Measurements from ENCODE around the gene CASKIN2. TPM values are rescaled to one million over a fixed set of nuclear protein-coding genes. Genes with fewer than 3 reads are reported as not detected.

CASKIN2 gene
- total RNA-seq, 1 donor from 2014 or later: 2.0 TPM

GRCh38 chr17:75503337-75503950 lies 11.9 kb downstream of the CASKIN2 start:
- no peaks in the 10 kb centered on the region for H3K9me3 Mint-ChIP-seq
- no peak overlapping the region for H3K27ac Mint-ChIP-seq
- DNase-seq (ENCODE audit: low spot score): no peak
- H3K27me3 Mint-ChIP-seq (ENCODE audit: insufficient read depth): no peaks in the 10 kb centered on the region
- no peaks in the 10 kb centered on the region for H3K36me3 Mint-ChIP-seq (ENCODE audit: low read depth)
- H3K4me3 Mint-ChIP-seq: no peak overlapping the region
- H3K4me1 Mint-ChIP-seq (ENCODE audit: low read depth): no peaks in the 10 kb centered on the region
- intact Hi-C loops (cut with micrococcal nuclease): no loop called here

- no peaks in the 10 kb centered on the region for H3K36me3 Mint-ChIP-seq (ENCODE audit: low read depth)
- DNase-seq (ENCODE audit: low spot score): no peak
- no peaks in the 10 kb centered on the region for H3K4me1 Mint-ChIP-seq (ENCODE audit: low read depth)
- intact Hi-C loops (cut with micrococcal nuclease): no loop called here
- no peak overlapping the region for H3K27ac Mint-ChIP-seq
- H3K4me3 Mint-ChIP-seq: no peak overlapping the region
- H3K27me3 Mint-ChIP-seq (ENCODE audit: insufficient read depth): no peaks in the 10 kb centered on the region
- no peaks in the 10 kb centered on the region for H3K9me3 Mint-ChIP-seq
Observed at GRCh38 chr17:75502721-75503329, 12.5 kb downstream of the CASKIN2 start.

DNA sequence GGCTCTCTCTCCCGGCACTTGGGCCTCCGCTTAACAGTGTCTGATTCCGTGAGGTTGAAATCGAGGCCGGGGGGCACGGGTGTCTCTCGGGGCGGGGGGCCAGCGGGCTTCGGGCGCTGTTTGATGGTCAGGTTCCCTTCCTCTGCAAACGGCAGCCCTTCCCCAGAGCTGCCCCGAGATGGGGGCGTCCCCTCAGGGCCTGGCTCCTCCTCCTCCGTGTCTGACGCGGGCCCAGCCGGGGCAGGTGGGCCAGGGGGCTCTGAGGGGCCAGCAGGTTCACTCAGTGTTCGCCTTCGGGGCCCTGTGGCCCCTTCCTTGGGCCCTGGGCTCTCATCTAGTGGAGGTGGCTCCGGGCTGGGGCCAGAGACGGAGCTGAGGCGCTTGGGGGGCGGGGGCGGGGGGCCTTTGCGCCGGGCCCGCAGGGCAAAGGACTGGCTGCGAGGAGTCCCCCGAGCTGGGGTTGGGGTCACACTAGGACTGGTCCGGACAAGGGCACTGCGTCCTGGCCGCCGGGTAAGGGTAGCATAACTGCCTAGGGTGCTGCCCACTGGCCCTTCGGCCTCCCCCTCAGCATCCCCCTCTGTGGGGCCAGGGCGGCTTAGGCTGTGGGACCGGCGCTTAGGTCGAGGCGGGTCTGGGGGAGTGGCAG lies 13.1 kb downstream of the CASKIN2 start:
- Mint-ChIP-seq H3K9me3 (no peaks in the 10 kb centered on the region), H3K27ac (no peak overlapping the region), H3K36me3 (ENCODE audit: low read depth) (peaks cover 3% of the 10 kb centered on the region), H3K4me3 (no peak overlapping the region), H3K4me1 (ENCODE audit: low read depth) (no peaks in the 10 kb centered on the region), H3K27me3 (ENCODE audit: insufficient read depth) (no peaks in the 10 kb centered on the region)
- intact Hi-C loops (cut with micrococcal nuclease): no loop called here
- no peak for DNase-seq (ENCODE audit: low spot score)

- intact Hi-C loops (cut with micrococcal nuclease): no loop called here
Observed at GRCh38 chr17:75501378-75502071, 13.8 kb downstream of the CASKIN2 start.

GRCh38 chr17:75500419-75501216 lies 14.7 kb downstream of the CASKIN2 start:
- H3K9me3 Mint-ChIP-seq: no peaks in the 10 kb centered on the region
- no peak for DNase-seq (ENCODE audit: low spot score)
- intact Hi-C loops (cut with micrococcal nuclease): no loop called here
- H3K36me3 Mint-ChIP-seq (ENCODE audit: low read depth): peaks cover 6% of the 10 kb centered on the region
- no peaks in the 10 kb centered on the region for H3K4me1 Mint-ChIP-seq (ENCODE audit: low read depth)
- no peak overlapping the region for H3K4me3 Mint-ChIP-seq
- H3K27me3 Mint-ChIP-seq (ENCODE audit: insufficient read depth): no peaks in the 10 kb centered on the region
- no peak overlapping the region for H3K27ac Mint-ChIP-seq

More at GRCh38 chr17:75501378-75502071, 13.8 kb downstream of the CASKIN2 start:
- no peaks in the 10 kb centered on the region for H3K27me3 Mint-ChIP-seq (ENCODE audit: insufficient read depth)
- peaks cover 3% of the 10 kb centered on the region for H3K36me3 Mint-ChIP-seq (ENCODE audit: low read depth)
- no peak for DNase-seq (ENCODE audit: low spot score)
- no peaks in the 10 kb centered on the region for H3K4me1 Mint-ChIP-seq (ENCODE audit: low read depth)
- no peak overlapping the region for H3K4me3 Mint-ChIP-seq
- H3K9me3 Mint-ChIP-seq: no peaks in the 10 kb centered on the region
- H3K27ac Mint-ChIP-seq: no peak overlapping the region

- H3K27ac Mint-ChIP-seq: no peak overlapping the region
- peaks cover 7% of the 10 kb centered on the region for H3K36me3 Mint-ChIP-seq (ENCODE audit: low read depth)
- no peaks in the 10 kb centered on the region for H3K27me3 Mint-ChIP-seq (ENCODE audit: insufficient read depth)
- no peak overlapping the region for H3K4me3 Mint-ChIP-seq
- no peaks in the 10 kb centered on the region for H3K4me1 Mint-ChIP-seq (ENCODE audit: low read depth)
- no peak for DNase-seq (ENCODE audit: low spot score)
- intact Hi-C loops (cut with micrococcal nuclease): no loop called here
- H3K9me3 Mint-ChIP-seq: no peaks in the 10 kb centered on the region
Observed at GRCh38 chr17:75499313-75500022, 15.9 kb downstream of the CASKIN2 start.

GRCh38 chr17:75498726-75499213 lies 16.6 kb downstream of the CASKIN2 start:
- intact Hi-C loops (cut with micrococcal nuclease): no loop called here
- H3K4me3 Mint-ChIP-seq: no peak overlapping the region
- no peaks in the 10 kb centered on the region for H3K4me1 Mint-ChIP-seq (ENCODE audit: low read depth)
- H3K27ac Mint-ChIP-seq: no peak overlapping the region
- no peaks in the 10 kb centered on the region for H3K27me3 Mint-ChIP-seq (ENCODE audit: insufficient read depth)
- H3K9me3 Mint-ChIP-seq: no peaks in the 10 kb centered on the region
- no peak for DNase-seq (ENCODE audit: low spot score)
- H3K36me3 Mint-ChIP-seq (ENCODE audit: low read depth): peaks cover 8% of the 10 kb centered on the region

GRCh38 chr17:75498039-75498725 lies 17.2 kb downstream of the CASKIN2 start:
- H3K9me3 Mint-ChIP-seq: no peaks in the 10 kb centered on the region
- no peak for DNase-seq (ENCODE audit: low spot score)
- no peak overlapping the region for H3K27ac Mint-ChIP-seq
- no peaks in the 10 kb centered on the region for H3K4me1 Mint-ChIP-seq (ENCODE audit: low read depth)
- peaks cover 8% of the 10 kb centered on the region for H3K36me3 Mint-ChIP-seq (ENCODE audit: low read depth)
- H3K4me3 Mint-ChIP-seq: no peak overlapping the region
- no peaks in the 10 kb centered on the region for H3K27me3 Mint-ChIP-seq (ENCODE audit: insufficient read depth)
- intact Hi-C loops (cut with micrococcal nuclease): no loop called here

- H3K36me3 Mint-ChIP-seq (ENCODE audit: low read depth): peaks cover 8% of the 10 kb centered on the region
- intact Hi-C loops (cut with micrococcal nuclease): no loop called here
- no peak overlapping the region for H3K27ac Mint-ChIP-seq
- no peak overlapping the region for H3K4me3 Mint-ChIP-seq
- no peaks in the 10 kb centered on the region for H3K27me3 Mint-ChIP-seq (ENCODE audit: insufficient read depth)
- no peaks in the 10 kb centered on the region for H3K4me1 Mint-ChIP-seq (ENCODE audit: low read depth)
- no peak for DNase-seq (ENCODE audit: low spot score)
- H3K9me3 Mint-ChIP-seq: no peaks in the 10 kb centered on the region
Observed at GRCh38 chr17:75496005-75496404, 19.3 kb downstream of the CASKIN2 start.

- intact Hi-C loops (cut with micrococcal nuclease): no loop called here
- peaks cover 8% of the 10 kb centered on the region for H3K36me3 Mint-ChIP-seq (ENCODE audit: low read depth)
- no peaks in the 10 kb centered on the region for H3K4me1 Mint-ChIP-seq (ENCODE audit: low read depth)
- no peak overlapping the region for H3K27ac Mint-ChIP-seq
- no peaks in the 10 kb centered on the region for H3K27me3 Mint-ChIP-seq (ENCODE audit: insufficient read depth)
- no peak for DNase-seq (ENCODE audit: low spot score)
- H3K4me3 Mint-ChIP-seq: no peak overlapping the region
- no peaks in the 10 kb centered on the region for H3K9me3 Mint-ChIP-seq
Observed at GRCh38 chr17:75494326-75494877, 20.9 kb downstream of the CASKIN2 start.

DNA sequence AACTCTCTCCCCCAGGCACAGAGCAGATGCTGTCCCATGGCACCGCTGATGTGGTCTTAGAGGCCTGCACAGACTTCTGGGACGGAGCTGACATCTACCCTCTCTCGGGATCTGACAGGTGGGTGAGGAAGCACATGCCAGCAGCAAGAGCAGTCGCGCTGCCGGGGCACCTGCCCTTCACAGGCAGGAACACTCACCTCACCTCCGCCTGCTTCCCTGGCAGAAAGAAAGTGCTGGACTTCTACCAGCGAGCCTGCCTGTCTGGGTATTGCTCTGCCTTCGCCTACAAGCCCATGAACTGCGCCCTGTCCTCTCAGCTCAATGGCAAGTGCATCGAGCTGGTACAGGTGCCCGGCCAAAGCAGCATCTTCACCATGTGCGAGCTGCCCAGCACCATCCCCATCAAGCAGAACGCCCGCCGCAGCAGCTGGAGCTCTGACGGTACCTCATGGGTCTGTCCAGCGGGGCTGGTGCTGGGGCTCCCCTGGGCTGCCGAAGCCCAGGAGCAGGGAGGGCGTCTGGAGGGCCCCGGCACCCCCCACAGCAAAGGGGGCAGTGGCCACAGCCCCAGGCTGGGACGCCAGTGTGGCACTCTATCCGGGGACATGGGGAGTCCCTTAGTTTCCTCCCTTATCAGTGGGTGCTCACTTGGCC lies 21.7 kb downstream of the CASKIN2 start:
- no peak for DNase-seq (ENCODE audit: low spot score)
- Mint-ChIP-seq H3K27me3 (ENCODE audit: insufficient read depth) (no peaks in the 10 kb centered on the region), H3K4me1 (ENCODE audit: low read depth) (no peaks in the 10 kb centered on the region), H3K36me3 (ENCODE audit: low read depth) (peaks cover 8% of the 10 kb centered on the region), H3K4me3 (no peak overlapping the region), H3K9me3 (no peaks in the 10 kb centered on the region), H3K27ac (no peak overlapping the region)
- intact Hi-C loops (cut with micrococcal nuclease): no loop called here

Measured in activated T-helper 1 cell treated with anti-CD3 and anti-CD28 coated beads, Interleukin-12 subunit alpha, Interleukin-12 subunit beta, Interleukin-2, Interleukin-4 antibody, amounts not matched to agents 30 ng/mL and 10 ng/mL and 1 ng/mL, durations not matched to agents 14 hours and 24 hours and 36 hours (primary cell).